OCI-LY7 (cell line): ENCODE measurements around the gene LRBA. TPM values are rescaled to one million over a fixed set of nuclear protein-coding genes. Genes with fewer than 3 reads are reported as not detected.

Experiments used
- BruUV-seq: library from RNA; stranded (reverse); fragments of 400-500 nt; replicated peaks from 2 replicates; lab custom pipeline; 2021; lab: Mats Ljungman, UMichigan
- CTCF ChIA-PET: fragments of 300-600 bp; sonication (Branson Sonifier 250); formaldehyde crosslinking; loops from one replicate; lab custom pipeline; 2022; ENCODE audit warnings: antibody characterized with exemption; ENCODE audit not compliant: unreplicated experiment; lab: Charles Lee
- POLR2A ChIA-PET: fragments of 300-600 bp; sonication (Branson Sonifier 250); formaldehyde crosslinking; loops from one replicate; lab custom pipeline; 2022; ENCODE audit warnings: antibody characterized with exemption; lab: Charles Lee
- DNase-seq: peaks from one replicate; pipeline ENCODE4 v3.0.0-alpha.2; 2015; ENCODE audit warnings: low spot score
- H2AFZ ChIP-seq: fragments of 200-600 bp; sonication (generic), shearing (Covaris generic); 2 replicates; pipeline ENCODE4 v1.6.1; 2014; ENCODE audit warnings: mild to moderate bottlenecking, antibody characterized with exemption, low read length, moderate library complexity
- H3K27ac ChIP-seq: fragments of 200-600 bp; sonication (generic); 2 replicates; pipeline ENCODE4 v1.5.1; 2014; ENCODE audit warnings: mixed run types, low read depth, mild to moderate bottlenecking, moderate library complexity, low read length, inconsistent platforms; ENCODE audit not compliant: poor library complexity, severe bottlenecking
- H3K36me3 ChIP-seq: fragments of 200-600 bp; sonication (generic); 2 replicates; pipeline ENCODE4 v1.6.1; 2014; ENCODE audit warnings: mild to moderate bottlenecking, antibody characterized with exemption, low read length, moderate library complexity, mixed read lengths; ENCODE audit not compliant: insufficient read depth
- H3K4me1 ChIP-seq: fragments of 200-600 bp; sonication (generic); 2 replicates; pipeline ENCODE4 v1.5.1; 2014; ENCODE audit warnings: mild to moderate bottlenecking, low read length; ENCODE audit not compliant: insufficient read depth, poor library complexity, severe bottlenecking
- H3K4me2 ChIP-seq: fragments of 200-600 bp; sonication (generic); 2 replicates; pipeline ENCODE4 v1.6.1; 2014; ENCODE audit warnings: mild to moderate bottlenecking, low read length
- H3K4me3 ChIP-seq: fragments of 200-600 bp; sonication (generic); 2 replicates; pipeline ENCODE4 v1.5.1; 2014; ENCODE audit warnings: mild to moderate bottlenecking, low read depth, low read length; ENCODE audit not compliant: poor library complexity, severe bottlenecking
- H3K79me2 ChIP-seq: fragments of 200-600 bp; sonication (generic); 2 replicates; pipeline ENCODE4 v1.6.1; 2016; ENCODE audit warnings: low read depth, mild to moderate bottlenecking, low read length, moderate library complexity, mixed read lengths; ENCODE audit not compliant: insufficient read depth
- H3K9me2 ChIP-seq: fragments of 200-600 bp; sonication (generic); 2 replicates; pipeline ENCODE4 v1.6.1; 2016; ENCODE audit warnings: mild to moderate bottlenecking, low read length, mixed read lengths; ENCODE audit not compliant: insufficient read depth
- H3K9me3 ChIP-seq: fragments of 200-600 bp; sonication (generic); 2 replicates; pipeline ENCODE4 v1.6.1; 2014; ENCODE audit warnings: mild to moderate bottlenecking, mixed run types, low read length, mixed read lengths
- H4K20me1 ChIP-seq: fragments of 200-600 bp; sonication (generic); 2 replicates; pipeline ENCODE4 v1.6.1; 2014; ENCODE audit warnings: mild to moderate bottlenecking, antibody characterized with exemption, low read length, moderate library complexity, mixed read lengths; ENCODE audit not compliant: insufficient read depth
- EZH2phosphoT487 ChIP-seq: fragments of 200-600 bp; sonication (generic); IDR thresholded peaks from 2 replicates; pipeline ENCODE4 v1.6.1; 2018; ENCODE audit warnings: low read depth, borderline replicate concordance, mild to moderate bottlenecking, mixed run types, antibody characterized with exemption, low read length, moderate library complexity, mixed read lengths
- intact Hi-C: fragments of 100-400 bp; cut with micrococcal nuclease; formaldehyde crosslinking; loops from one replicate; pipeline ENCODE4 v1.10.0; 2022; ENCODE audit not compliant: unreplicated experiment
- total RNA-seq, 2 experiments: library from RNA; depleted of rRNA in 1 of 2; stranded (reverse); fragments of >200 nt in 1 of 2; shearing (Covaris generic) in 1 of 2; gene quantifications; 2 replicates each; pipeline ENCODE4 v1.2.3, GENCODE V29; 2014 to 2022
- TF ChIP-seq, protein P1 (sequence below): fragments of 200-600 bp; sonication (generic); conservative IDR thresholded peaks from 2 replicates; pipeline ENCODE4 v1.5.1; 2014; ENCODE audit warnings: mild to moderate bottlenecking, antibody characterized with exemption, low read length, moderate library complexity, mixed read lengths

The LRBA gene
- total RNA-seq, 2 experiments from 2014 or later = 60.4 to 66.7 TPM

GRCh38 chr4:151000747-151001429, 14.2 kb downstream of the LRBA start:
- TF ChIP-seq, protein P1, sequence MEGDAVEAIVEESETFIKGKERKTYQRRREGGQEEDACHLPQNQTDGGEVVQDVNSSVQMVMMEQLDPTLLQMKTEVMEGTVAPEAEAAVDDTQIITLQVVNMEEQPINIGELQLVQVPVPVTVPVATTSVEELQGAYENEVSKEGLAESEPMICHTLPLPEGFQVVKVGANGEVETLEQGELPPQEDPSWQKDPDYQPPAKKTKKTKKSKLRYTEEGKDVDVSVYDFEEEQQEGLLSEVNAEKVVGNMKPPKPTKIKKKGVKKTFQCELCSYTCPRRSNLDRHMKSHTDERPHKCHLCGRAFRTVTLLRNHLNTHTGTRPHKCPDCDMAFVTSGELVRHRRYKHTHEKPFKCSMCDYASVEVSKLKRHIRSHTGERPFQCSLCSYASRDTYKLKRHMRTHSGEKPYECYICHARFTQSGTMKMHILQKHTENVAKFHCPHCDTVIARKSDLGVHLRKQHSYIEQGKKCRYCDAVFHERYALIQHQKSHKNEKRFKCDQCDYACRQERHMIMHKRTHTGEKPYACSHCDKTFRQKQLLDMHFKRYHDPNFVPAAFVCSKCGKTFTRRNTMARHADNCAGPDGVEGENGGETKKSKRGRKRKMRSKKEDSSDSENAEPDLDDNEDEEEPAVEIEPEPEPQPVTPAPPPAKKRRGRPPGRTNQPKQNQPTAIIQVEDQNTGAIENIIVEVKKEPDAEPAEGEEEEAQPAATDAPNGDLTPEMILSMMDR = no peak
- no peak for TF ChIP-seq EZH2phosphoT487
- POLR2A ChIA-PET = interaction anchor here (0.6 kb wide), 1 partner anchor 1754 kb away, joined by 4 read pairs; no protein-coding TSS in a partner anchor
- no peak overlapping the region for H3K4me3 ChIP-seq
- H4K20me1 ChIP-seq = peaks cover 11% of the 10 kb centered on the region
- CTCF ChIA-PET = no interaction called here
- no peak overlapping the region for H3K4me2 ChIP-seq
- BruUV-seq = no TSS peak
- intact Hi-C loops = no loop called here
- no peaks in the 10 kb centered on the region for H3K9me3 ChIP-seq
- H3K9me2 ChIP-seq = no peaks in the 10 kb centered on the region
- H3K4me1 ChIP-seq = peaks cover 16% of the 10 kb centered on the region
- H2AFZ ChIP-seq = no peak overlapping the region
- H3K79me2 ChIP-seq = peaks cover 92% of the 10 kb centered on the region
- no peak overlapping the region for H3K27ac ChIP-seq
- DNase-seq = no peak
- H3K36me3 ChIP-seq = peaks cover 31% of the 10 kb centered on the region

- Histone ChIP-seq H3K9me2 (no peaks in the 10 kb centered on the region), H4K20me1 (peaks cover 11% of the 10 kb centered on the region), H3K27ac (no peak overlapping the region), H3K4me3 (no peak overlapping the region), H2AFZ (no peak overlapping the region), H3K79me2 (peaks cover 93% of the 10 kb centered on the region), H3K4me2 (peak overlapping the region; percentile 48), H3K36me3 (peaks cover 23% of the 10 kb centered on the region), H3K9me3 (no peaks in the 10 kb centered on the region), H3K4me1 (peaks cover 25% of the 10 kb centered on the region)
- no TSS peak for BruUV-seq
- ChIA-PET POLR2A (interaction anchor here (0.6 kb wide), 1 partner anchor 39 kb away, joined by 3 read pairs; no protein-coding TSS in a partner anchor), CTCF (no interaction called here)
- DNase-seq = peak; percentile 32
- TF ChIP-seq EZH2phosphoT487 = no peak
- TF ChIP-seq, protein P1 = no peak
- intact Hi-C loops = no loop called here
These were observed 16.0 kb downstream of the LRBA start for GRCh38 chr4:150999086-150999485.

DNA sequence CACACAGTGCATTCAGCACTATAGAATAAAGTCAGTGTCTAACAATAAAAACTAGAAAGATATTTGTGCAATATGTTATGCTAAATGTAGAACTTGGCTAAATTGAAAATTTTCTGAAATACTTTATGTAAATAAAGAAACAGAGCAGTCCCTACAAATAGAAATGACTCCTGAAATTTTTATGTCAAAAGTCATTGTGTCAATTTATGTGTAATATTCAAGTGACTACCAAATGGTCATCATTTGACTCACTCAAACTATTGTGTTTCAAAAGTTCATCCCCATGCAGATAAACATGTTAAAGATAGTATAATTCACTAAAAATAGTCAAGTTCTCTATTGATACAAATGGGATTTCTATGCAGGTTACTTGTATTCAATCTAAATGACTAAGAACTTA, 17.9 kb downstream of the LRBA start:
- no peak for TF ChIP-seq EZH2phosphoT487
- TF ChIP-seq, protein P1 = no peak
- DNase-seq = no peak
- Histone ChIP-seq H4K20me1 (peaks cover 11% of the 10 kb centered on the region), H3K9me2 (no peaks in the 10 kb centered on the region), H3K27ac (no peak overlapping the region), H3K4me3 (no peak overlapping the region), H3K79me2 (peaks cover 92% of the 10 kb centered on the region), H3K4me1 (peaks cover 25% of the 10 kb centered on the region), H3K4me2 (no peak overlapping the region), H3K36me3 (peaks cover 21% of the 10 kb centered on the region), H2AFZ (no peak overlapping the region), H3K9me3 (no peaks in the 10 kb centered on the region)
- POLR2A ChIA-PET = no interaction called here
- intact Hi-C loops = no loop called here
- BruUV-seq = no TSS peak
- CTCF ChIA-PET = no interaction called here
